Peyer's patch (tissue), 4 donors: ENCODE data around the gene PBOV1. TPM values are rescaled to one million over a fixed set of nuclear protein-coding genes. Genes with fewer than 3 reads are reported as not detected.

ENCODE experiments used
- DNase-seq, 3 donors: peaks; one replicate each; pipeline ENCODE4 v3.0.0-alpha.2; 2017 to 2019
- H3K27ac ChIP-seq, 4 donors: fragments of 200-600 bp; sonication (generic); one replicate each; pipeline ENCODE4 v1.5.1; 2016 to 2019
- H3K27me3 ChIP-seq, 2 donors: fragments of 200-600 bp; sonication (generic); one replicate each; pipeline ENCODE4 v1.5.1; 2019
- H3K36me3 ChIP-seq, 3 donors: fragments of 200-600 bp; sonication (generic); one replicate each; pipeline ENCODE4 v1.5.1; 2016 to 2019
- H3K4me1 ChIP-seq, 4 donors: fragments of 200-600 bp; sonication (generic); one replicate each; pipeline ENCODE4 v1.5.1; 2016 to 2019
- H3K4me3 ChIP-seq, 4 donors: fragments of 200-600 bp; sonication (generic); 1 replicate in 3 of 4; 2 replicates in 1 of 4; pipeline ENCODE4 v1.5.1; 2016 to 2019; ENCODE audit warnings: mild to moderate bottlenecking in 1 of 4
- H3K9me3 ChIP-seq, 4 donors: fragments of 200-600 bp; sonication (generic); one replicate each; pipeline ENCODE4 v1.5.1; 2016 to 2019; ENCODE audit warnings: mild to moderate bottlenecking in 1 of 4
- CTCF ChIP-seq, 6 experiments: fragments of 450-650 bp in 4 of 6; fragments of 200-600 bp in 2 of 6; sonication (generic) in 1 of 6; IDR thresholded peaks; one replicate each; pipeline ENCODE4 v1.5.1; 2017 to 2019; ENCODE audit warnings: antibody characterized with exemption in 6 of 6, mild to moderate bottlenecking in 3 of 6, moderate library complexity in 1 of 6
- POLR2A ChIP-seq, 2 donors: fragments of 450-650 bp; IDR thresholded peaks; one replicate each; pipeline ENCODE4 v1.5.1; 2017; ENCODE audit warnings: antibody characterized with exemption in 2 of 2, mild to moderate bottlenecking in 2 of 2, moderate library complexity in 2 of 2
- total RNA-seq, 4 donors: library from RNA; depleted of rRNA; stranded (reverse); fragments of >200 nt; gene quantifications; one replicate each; pipeline ENCODE4 v1.1.0, GENCODE V29; 2016

Gene PBOV1
- total RNA-seq, 4 donors from 2014 or later, result not detected

DNA sequence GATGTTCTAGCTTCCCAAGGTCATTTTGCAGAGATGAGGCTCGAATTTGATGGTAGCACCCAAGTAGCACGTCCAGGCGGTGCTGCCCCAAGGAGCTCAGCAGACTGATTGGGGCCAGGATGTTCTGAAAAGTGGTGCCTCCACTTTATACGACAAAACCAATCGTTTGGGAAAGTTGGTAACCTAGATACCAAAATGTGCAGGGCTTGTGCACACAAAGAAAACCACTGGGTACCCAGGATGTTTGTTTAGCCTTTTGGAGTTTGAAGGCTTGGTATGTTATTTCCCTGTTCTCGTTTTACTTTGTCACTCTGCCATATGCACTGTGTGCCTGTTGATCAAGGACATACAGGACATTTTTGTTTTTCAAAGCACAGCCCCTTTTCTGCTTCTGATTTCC, 40.7 kb upstream of the PBOV1 start:
- Histone ChIP-seq H3K27ac (no peak overlapping the region), H3K4me1 (no peaks in the 10 kb centered on the region), H3K27me3 (no peaks in the 10 kb centered on the region), H3K9me3 (no peaks in the 10 kb centered on the region), H3K4me3 (no peak overlapping the region), H3K36me3 (peaks cover 0 to 6% (median 0%) of the 10 kb centered on the region in 3 donors)
- no peak for DNase-seq
- TF ChIP-seq POLR2A (IDR thresholded peaks at IDR 0.05) (no peak), CTCF (IDR thresholded peaks at IDR 0.05) (no peak)

DNA sequence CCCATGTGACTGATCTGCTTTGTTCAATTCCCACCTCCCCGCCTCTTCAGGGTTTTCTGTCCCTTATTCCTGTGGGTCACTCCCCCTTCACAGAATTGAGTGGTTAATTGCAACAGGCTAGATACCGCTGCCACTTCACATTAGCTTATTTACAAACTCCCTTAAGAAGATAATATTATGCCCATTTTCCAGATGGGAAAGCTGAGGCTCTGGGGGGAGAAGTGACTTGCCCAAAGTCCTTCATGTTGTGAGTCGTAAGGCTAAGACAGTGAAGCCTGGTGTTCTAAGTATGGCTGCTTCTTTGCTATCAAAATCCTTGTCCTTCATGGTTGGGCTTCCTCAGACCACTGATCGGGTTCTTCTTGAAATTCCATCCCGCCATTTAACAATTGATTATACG, 39.9 kb upstream of the PBOV1 start:
- Histone ChIP-seq H3K27me3 (no peaks in the 10 kb centered on the region), H3K36me3 (peaks cover 0 to 6% (median 0%) of the 10 kb centered on the region in 3 donors), H3K27ac (no peak overlapping the region), H3K9me3 (no peaks in the 10 kb centered on the region), H3K4me1 (no peaks in the 10 kb centered on the region), H3K4me3 (no peak overlapping the region)
- no peak for TF ChIP-seq POLR2A (IDR thresholded peaks at IDR 0.05)
- no peak for DNase-seq

GRCh38 chr6:138257638-138258040, 39.3 kb upstream of the PBOV1 start:
- H3K4me1 ChIP-seq, result no peaks in the 10 kb centered on the region
- H3K27ac ChIP-seq, result no peak overlapping the region
- H3K4me3 ChIP-seq, result no peak overlapping the region
- H3K9me3 ChIP-seq, result no peaks in the 10 kb centered on the region
- peaks cover 0 to 6% (median 0%) of the 10 kb centered on the region in 3 donors for H3K36me3 ChIP-seq
- no peak for TF ChIP-seq POLR2A (IDR thresholded peaks at IDR 0.05)
- TF ChIP-seq CTCF (IDR thresholded peaks at IDR 0.05), result no peak
- no peak for DNase-seq
- no peaks in the 10 kb centered on the region for H3K27me3 ChIP-seq

DNA sequence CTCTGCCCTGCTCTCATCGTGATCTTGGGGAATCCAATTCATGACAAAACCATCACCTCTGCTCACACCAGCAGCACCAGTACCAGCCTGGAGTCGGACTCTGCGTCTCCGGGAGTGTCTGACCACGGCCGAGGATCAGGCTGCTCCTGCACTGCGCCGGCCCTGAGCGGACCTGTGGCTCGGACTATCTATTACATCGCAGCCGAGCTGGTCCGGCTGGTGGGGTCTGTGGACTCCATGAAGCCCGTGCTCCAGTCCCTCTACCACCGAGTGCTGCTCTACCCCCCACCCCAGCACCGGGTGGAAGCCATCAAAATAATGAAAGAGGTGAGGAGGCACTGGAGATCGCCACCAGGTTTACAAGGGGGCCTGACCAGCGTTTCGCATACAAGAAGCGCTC, 37.2 kb upstream of the PBOV1 start:
- TF ChIP-seq POLR2A (IDR thresholded peaks at IDR 0.05) (no peak), CTCF (IDR thresholded peaks at IDR 0.05) (no peak)
- Histone ChIP-seq H3K27ac (no peak overlapping the region), H3K27me3 (no peaks in the 10 kb centered on the region), H3K9me3 (no peaks in the 10 kb centered on the region), H3K36me3 (peaks cover 0 to 6% (median 0%) of the 10 kb centered on the region in 3 donors), H3K4me3 (no peak overlapping the region), H3K4me1 (no peaks in the 10 kb centered on the region)
- DNase-seq, result no peak

- H3K36me3 ChIP-seq, result peaks cover 0 to 6% (median 0%) of the 10 kb centered on the region in 3 donors
- no peaks in the 10 kb centered on the region for H3K27me3 ChIP-seq
- H3K4me3 ChIP-seq, result no peak overlapping the region
- no peaks in the 10 kb centered on the region for H3K9me3 ChIP-seq
- no peaks in the 10 kb centered on the region for H3K4me1 ChIP-seq
- no peak overlapping the region for H3K27ac ChIP-seq
- DNase-seq, result no peak
- TF ChIP-seq CTCF (IDR thresholded peaks at IDR 0.05) (no peak), POLR2A (IDR thresholded peaks at IDR 0.05) (no peak)
Observed at GRCh38 chr6:138253731-138254130, 35.4 kb upstream of the PBOV1 start.

DNA sequence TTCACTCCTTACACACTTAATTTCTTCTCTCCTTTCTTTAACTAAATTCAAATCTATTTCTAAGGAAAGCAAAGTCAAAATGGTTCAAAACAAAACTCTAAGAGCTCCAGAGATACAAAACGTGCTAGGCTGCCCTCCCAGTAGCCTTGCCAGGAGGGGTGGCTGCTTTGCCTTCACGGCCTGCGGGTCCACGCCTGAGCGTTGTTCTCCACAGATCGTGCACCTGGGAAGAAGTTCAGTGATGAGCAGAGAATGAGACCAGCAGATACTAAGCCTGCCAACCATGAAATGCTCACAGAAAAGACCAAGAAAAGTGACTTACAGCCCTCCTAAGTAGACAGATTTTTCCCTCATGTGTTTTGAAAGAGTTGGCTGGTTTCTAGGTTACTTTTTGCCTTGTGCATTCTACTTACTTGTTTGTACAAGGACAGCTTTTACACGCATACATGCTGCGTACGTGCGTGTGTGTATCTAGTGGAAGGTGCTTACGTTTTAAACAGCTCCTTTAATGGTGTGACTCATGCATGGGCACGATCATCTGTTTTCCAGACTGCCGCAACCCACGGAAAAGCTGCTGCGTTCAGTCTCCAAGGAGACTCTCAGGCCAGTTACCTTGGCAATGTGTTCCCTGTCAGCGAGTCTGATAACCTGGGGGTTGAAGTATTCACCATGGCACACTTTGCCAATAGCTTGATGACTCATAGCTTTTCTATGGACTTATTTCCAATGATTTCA, 32.4 kb upstream of the PBOV1 start:
- Histone ChIP-seq H3K9me3 (no peaks in the 10 kb centered on the region), H3K27me3 (no peaks in the 10 kb centered on the region), H3K27ac (no peak overlapping the region), H3K36me3 (peaks cover 0 to 2% (median 0%) of the 10 kb centered on the region in 3 donors), H3K4me1 (no peaks in the 10 kb centered on the region), H3K4me3 (no peak overlapping the region)
- no peak for DNase-seq
- TF ChIP-seq POLR2A (IDR thresholded peaks at IDR 0.05) (no peak), CTCF (IDR thresholded peaks at IDR 0.05) (no peak)
